GM19043 (cell line): ENCODE data around the gene SYS1.

Source experiments
- ATAC-seq: cut with Tn5 transposase; IDR thresholded peaks from one replicate; pipeline ENCODE4 v1.9.1; 2021; ENCODE audit warnings: low read depth; ENCODE audit not compliant: unreplicated experiment

The SYS1 gene

GRCh38 chr20:45409521-45410272, 46.7 kb downstream of the SYS1 start:
- ATAC-seq = no peak

DNA sequence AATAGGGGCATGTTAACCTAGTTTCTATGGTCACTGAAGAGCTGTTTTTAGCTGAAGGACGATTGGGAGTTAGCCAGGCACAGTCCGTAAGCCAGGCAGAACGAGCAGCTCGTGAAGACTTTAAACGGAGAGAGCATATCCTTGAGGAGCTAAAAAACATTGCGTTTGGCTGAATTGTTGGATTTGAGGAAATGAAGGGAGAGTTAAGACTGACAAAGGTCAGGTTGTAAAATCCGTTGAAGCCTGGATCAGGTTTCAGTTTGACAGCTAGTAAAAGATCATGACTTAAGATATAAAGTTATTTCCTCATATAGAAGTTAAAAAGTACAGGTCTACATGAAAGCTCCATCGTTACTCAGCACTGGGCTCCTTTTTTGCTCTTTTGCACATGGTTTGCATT, 47.9 kb downstream of the SYS1 start:
- no peak for ATAC-seq

- no peak for ATAC-seq
These were observed 49.7 kb downstream of the SYS1 start for GRCh38 chr20:45412653-45413052.

GRCh38 chr20:45413479-45413878, 50.5 kb downstream of the SYS1 start:
- no peak for ATAC-seq

DNA sequence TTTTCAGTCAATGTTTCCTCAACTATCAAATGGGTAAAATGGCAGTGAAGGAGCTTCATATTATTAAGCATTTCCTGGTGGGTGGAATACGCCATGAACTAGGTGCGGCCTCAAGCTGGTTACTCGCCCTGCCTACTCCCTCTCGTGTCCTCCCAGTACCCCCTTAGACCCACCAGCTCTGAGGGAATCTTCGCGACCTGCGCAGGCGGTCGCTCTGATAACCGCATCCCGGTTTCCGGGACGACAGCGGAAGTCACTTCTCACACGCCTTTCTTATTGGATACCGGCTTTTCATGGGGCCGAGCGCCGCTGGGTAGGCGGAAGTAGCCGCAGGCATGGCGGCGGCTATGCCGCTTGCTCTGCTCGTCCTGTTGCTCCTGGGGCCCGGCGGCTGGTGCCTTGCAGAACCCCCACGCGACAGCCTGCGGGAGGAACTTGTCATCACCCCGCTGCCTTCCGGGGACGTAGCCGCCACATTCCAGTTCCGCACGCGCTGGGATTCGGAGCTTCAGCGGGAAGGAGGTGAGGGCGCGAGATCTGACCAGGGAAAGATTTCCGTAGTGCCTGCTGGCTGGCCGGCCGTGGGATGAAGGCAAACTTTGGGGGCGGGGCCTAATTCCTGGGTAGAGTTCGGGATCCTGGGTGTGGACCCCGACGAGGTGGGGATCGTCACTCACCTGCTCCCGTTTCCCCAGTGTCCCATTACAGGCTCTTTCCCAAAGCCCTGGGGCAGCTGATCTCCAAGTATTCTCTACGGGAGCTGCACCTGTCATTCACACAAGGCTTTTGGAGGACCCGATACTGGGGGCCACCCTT, 53.1 kb downstream of the SYS1 start, which contains the start of gene PIGT:
Gene PIGT (plus strand): TSS at position 320 of the 816 bp plus-strand sequence. CDS start 16 bp downstream, at position 336.
- ATAC-seq = peak; percentile 69

- ATAC-seq = no peak
These were observed 54.0 kb downstream of the SYS1 start for GRCh38 chr20:45416917-45417316.
